ENCODE results near the gene THBS2.

GRCh38 chr6:169171016-169171415 is 82.6 kb downstream of the THBS2 start:
- no peak for TF ChIP-seq CTCF (IDR thresholded peaks at IDR 0.05; ENCODE audit: extremely low read depth in 1 of 2, insufficient read depth in 1 of 2, low read depth in 1 of 2, low read length in 2 of 2)
- TF ChIP-seq EZH2 (IDR thresholded peaks at IDR 0.05; ENCODE audit: borderline replicate concordance, low read depth, low read length, severe bottlenecking) = no peak
